ENCODE data around the gene PDE4D.
A peak's percentile ranks its signal among the peaks of the same experiment; 100 is the strongest.

Gene PDE4D

DNA sequence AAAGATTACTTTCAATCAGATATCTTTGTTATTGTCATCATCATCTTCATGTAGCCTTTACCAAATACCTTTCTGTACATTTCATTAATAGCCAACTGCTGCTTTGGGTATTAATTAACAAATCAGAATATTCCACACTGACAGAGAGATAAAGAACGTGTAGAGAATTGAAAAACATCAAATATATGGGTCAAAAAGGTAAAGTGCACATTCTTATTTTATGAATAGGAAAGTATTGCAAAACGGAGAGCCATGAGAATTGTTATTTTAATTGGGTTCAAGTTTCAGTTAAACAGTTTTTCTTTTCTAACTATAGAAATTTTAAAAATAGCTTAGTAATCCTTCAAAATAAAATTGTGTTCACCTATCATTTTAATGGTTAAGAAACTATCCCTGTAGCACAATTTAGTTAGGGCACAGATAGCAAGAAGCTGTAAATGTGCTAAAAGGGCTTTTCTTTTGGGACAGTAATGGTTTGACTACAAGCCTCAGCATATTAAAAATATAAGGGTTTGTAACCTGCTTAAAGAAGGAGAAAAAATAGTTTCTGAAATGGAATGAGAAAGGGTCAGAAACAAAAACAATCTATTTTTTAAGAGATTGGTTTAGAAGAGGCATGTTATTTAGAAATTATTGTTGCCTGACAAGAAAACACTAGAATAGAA lies 62.9 kb downstream of the PDE4D start:
- H3K9ac ChIP-seq (ENCODE audit: low read depth, low read length) = no peak overlapping the region
- H3K36me3 ChIP-seq (ENCODE audit: insufficient read depth, low read length) = no peaks in the 10 kb centered on the region
- H3K9me3 ChIP-seq (ENCODE audit: control insufficient read depth, insufficient read depth, low read length) = no peaks in the 10 kb centered on the region
- peaks cover 8% of the 10 kb centered on the region; the same call in 1 of the 2 replicates for H3K4me1 ChIP-seq (ENCODE audit: insufficient read depth, low read length)

DNA sequence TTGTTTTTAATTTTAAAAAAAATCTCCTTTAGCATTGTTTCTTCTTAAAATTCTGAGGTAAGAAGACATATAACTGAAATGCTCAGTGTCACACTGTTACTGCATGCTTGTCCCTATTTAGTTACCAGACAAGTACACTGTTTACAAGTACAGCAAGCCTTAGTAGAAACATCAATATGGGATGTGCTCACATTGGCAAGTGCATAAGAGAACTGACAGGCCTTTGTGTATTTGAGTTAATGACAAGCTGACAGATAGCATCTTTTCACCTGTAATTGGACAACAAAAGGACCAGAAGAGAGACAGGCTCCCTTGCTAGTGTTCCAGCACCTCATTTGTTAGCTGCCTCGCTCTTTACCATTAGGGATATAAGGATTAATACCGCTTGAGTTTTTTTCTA lies 63.6 kb downstream of the PDE4D start:
- no peaks in the 10 kb centered on the region for H3K9me3 ChIP-seq (ENCODE audit: control insufficient read depth, insufficient read depth, low read length)
- peaks cover 8% of the 10 kb centered on the region; the same call in 1 of the 2 replicates for H3K4me1 ChIP-seq (ENCODE audit: insufficient read depth, low read length)
- no peak overlapping the region for H3K9ac ChIP-seq (ENCODE audit: low read depth, low read length)
- H3K36me3 ChIP-seq (ENCODE audit: insufficient read depth, low read length) = no peaks in the 10 kb centered on the region

DNA sequence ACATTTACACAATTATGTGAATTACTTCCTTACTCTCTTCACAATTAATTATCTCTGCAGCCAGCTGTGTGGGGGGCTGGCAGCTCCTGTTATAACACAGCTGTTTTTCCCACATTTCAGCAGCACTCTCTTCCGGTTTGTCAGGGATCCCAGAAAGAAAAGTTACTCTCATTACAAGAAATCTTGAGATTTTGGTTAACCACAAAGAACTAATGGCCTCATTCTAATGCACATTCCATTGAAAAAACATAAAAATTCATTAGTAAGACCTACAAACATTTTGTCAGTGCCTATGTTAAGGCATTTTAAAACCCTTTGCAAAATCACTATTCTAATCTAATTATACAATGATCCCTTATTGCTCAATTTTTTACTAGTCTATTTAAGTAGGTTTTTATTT lies 64.1 kb downstream of the PDE4D start:
- Histone ChIP-seq H3K9me3 (ENCODE audit: control insufficient read depth, insufficient read depth, low read length) (no peaks in the 10 kb centered on the region), H3K4me1 (ENCODE audit: insufficient read depth, low read length) (peaks cover 8% of the 10 kb centered on the region; the same call in 1 of the 2 replicates), H3K9ac (ENCODE audit: low read depth, low read length) (no peak overlapping the region), H3K36me3 (ENCODE audit: insufficient read depth, low read length) (no peaks in the 10 kb centered on the region)

DNA sequence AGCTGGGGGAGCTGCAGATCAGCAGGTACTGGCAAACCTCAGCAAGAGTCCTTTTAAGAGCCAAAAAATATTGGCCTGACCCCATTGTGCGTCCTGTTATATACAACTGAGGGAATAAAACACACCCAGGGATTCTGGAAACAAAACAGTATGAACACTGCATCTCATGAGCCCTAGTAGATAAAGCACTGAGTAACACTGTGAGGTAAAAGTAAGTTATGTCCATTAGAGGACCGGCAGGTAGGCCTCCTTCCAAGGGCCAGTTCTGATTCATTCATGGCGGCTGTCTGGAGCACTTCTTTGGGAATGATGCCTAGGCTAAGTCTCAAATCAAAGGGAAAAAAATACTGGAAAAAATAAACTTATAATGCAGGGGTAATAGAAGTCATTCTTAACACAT lies 64.9 kb downstream of the PDE4D start:
- Histone ChIP-seq H3K4me1 (ENCODE audit: insufficient read depth, low read length) (peaks cover 8% of the 10 kb centered on the region; the same call in 1 of the 2 replicates), H3K9ac (ENCODE audit: low read depth, low read length) (no peak overlapping the region), H3K9me3 (ENCODE audit: control insufficient read depth, insufficient read depth, low read length) (no peaks in the 10 kb centered on the region), H3K36me3 (ENCODE audit: insufficient read depth, low read length) (no peaks in the 10 kb centered on the region)

DNA sequence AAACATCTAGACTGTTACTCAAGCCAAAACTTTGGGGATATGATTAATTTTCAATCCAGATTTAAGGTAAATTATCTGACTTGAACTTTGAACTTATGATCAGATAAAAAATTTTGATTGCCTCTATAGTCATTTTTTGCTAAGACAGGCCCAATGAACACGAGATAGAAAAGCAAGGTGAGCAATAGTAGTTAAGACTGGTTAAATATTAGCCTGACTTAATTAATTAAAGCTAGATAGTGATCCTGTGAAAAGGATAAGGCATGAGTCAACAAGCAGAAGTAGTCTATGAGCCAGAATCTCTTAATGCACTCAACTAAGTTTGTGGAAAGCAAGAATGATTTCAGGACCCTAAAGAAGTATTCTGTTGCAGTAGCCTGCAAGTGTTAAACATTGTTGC lies 66.5 kb downstream of the PDE4D start:
- H3K9me3 ChIP-seq (ENCODE audit: control insufficient read depth, insufficient read depth, low read length) = no peaks in the 10 kb centered on the region
- H3K36me3 ChIP-seq (ENCODE audit: insufficient read depth, low read length) = no peaks in the 10 kb centered on the region
- peaks cover 8% of the 10 kb centered on the region; the same call in 1 of the 2 replicates for H3K4me1 ChIP-seq (ENCODE audit: insufficient read depth, low read length)
- H3K9ac ChIP-seq (ENCODE audit: low read depth, low read length) = no peak overlapping the region

- Histone ChIP-seq H3K4me1 (ENCODE audit: insufficient read depth, low read length) (no peaks in the 10 kb centered on the region), H3K9me3 (ENCODE audit: control insufficient read depth, insufficient read depth, low read length) (no peaks in the 10 kb centered on the region), H3K36me3 (ENCODE audit: insufficient read depth, low read length) (no peaks in the 10 kb centered on the region), H3K9ac (ENCODE audit: low read depth, low read length) (no peak overlapping the region)
Measured at GRCh38 chr5:59823420-59823819, 70.1 kb downstream of the PDE4D start.

DNA sequence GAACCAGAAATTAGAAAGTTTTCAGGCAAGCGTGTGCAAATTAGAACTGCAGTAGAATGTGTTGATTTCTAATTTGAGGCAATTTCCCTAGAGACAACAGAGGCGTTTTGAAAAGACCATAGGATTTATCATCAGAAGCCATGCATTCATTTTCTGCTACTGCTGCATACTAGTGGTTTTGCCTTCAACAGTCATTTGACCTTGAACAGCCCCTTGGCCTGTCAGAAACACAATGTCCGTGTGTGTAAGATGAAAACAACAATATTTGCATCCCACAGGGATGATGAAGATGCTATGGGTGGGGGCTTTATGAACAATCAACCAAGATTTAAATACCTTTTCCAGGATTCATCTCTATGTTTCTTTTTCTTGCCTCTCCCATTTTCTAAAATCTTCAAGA lies 73.7 kb downstream of the PDE4D start:
- Histone ChIP-seq H3K36me3 (ENCODE audit: insufficient read depth, low read length) (no peaks in the 10 kb centered on the region), H3K9me3 (ENCODE audit: control insufficient read depth, insufficient read depth, low read length) (no peaks in the 10 kb centered on the region), H3K4me1 (ENCODE audit: insufficient read depth, low read length) (no peaks in the 10 kb centered on the region), H3K9ac (ENCODE audit: low read depth, low read length) (no peak overlapping the region)

DNA sequence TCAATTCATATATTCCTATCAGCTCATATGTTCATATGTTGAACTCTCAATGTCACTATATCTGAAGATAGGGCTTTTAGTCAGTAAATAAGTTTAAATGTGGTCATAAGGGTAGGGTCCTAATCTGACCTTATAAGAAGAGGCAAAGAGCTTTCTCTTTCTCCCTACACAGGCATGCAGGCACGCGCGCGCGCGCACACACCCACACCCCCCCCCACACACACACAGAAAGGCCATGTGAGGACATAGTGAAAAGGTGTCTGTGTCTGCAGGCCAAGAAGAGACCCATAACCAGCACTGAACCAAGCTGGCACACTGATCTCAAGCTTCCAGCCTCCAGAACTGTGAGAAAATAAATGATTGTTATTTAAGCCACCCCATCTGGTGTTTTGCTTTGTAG lies 76.0 kb downstream of the PDE4D start:
- no peak overlapping the region for H3K9ac ChIP-seq (ENCODE audit: low read depth, low read length)
- H3K9me3 ChIP-seq (ENCODE audit: control insufficient read depth, insufficient read depth, low read length) = no peaks in the 10 kb centered on the region
- H3K36me3 ChIP-seq (ENCODE audit: insufficient read depth, low read length) = no peaks in the 10 kb centered on the region
- H3K4me1 ChIP-seq (ENCODE audit: insufficient read depth, low read length) = no peaks in the 10 kb centered on the region

GRCh38 chr5:59816654-59817300 lies 76.7 kb downstream of the PDE4D start:
- Histone ChIP-seq H3K9me3 (ENCODE audit: control insufficient read depth, insufficient read depth, low read length) (no peaks in the 10 kb centered on the region), H3K4me1 (ENCODE audit: insufficient read depth, low read length) (no peaks in the 10 kb centered on the region), H3K9ac (ENCODE audit: low read depth, low read length) (no peak overlapping the region), H3K36me3 (ENCODE audit: insufficient read depth, low read length) (no peaks in the 10 kb centered on the region)

DNA sequence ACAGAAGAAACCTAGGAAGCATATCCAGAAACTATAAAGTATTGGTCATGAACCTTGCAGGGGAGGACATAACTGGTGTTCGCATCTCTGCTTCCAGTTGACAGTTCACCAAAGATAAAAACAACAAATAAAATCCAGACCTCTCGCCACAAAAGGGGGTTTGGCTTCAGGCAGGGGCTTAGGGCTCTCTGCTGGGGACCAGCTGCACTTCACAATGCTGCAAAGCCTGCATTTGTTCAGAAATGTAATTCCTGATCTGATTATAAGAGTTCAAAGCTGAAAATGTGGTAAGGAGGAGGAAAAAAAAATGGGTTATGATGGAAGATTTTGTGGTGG lies 79.0 kb downstream of the PDE4D start:
- Histone ChIP-seq H3K4me1 (ENCODE audit: insufficient read depth, low read length) (no peaks in the 10 kb centered on the region), H3K9me3 (ENCODE audit: control insufficient read depth, insufficient read depth, low read length) (no peaks in the 10 kb centered on the region), H3K36me3 (ENCODE audit: insufficient read depth, low read length) (no peaks in the 10 kb centered on the region), H3K9ac (ENCODE audit: low read depth, low read length) (no peak overlapping the region)

DNA sequence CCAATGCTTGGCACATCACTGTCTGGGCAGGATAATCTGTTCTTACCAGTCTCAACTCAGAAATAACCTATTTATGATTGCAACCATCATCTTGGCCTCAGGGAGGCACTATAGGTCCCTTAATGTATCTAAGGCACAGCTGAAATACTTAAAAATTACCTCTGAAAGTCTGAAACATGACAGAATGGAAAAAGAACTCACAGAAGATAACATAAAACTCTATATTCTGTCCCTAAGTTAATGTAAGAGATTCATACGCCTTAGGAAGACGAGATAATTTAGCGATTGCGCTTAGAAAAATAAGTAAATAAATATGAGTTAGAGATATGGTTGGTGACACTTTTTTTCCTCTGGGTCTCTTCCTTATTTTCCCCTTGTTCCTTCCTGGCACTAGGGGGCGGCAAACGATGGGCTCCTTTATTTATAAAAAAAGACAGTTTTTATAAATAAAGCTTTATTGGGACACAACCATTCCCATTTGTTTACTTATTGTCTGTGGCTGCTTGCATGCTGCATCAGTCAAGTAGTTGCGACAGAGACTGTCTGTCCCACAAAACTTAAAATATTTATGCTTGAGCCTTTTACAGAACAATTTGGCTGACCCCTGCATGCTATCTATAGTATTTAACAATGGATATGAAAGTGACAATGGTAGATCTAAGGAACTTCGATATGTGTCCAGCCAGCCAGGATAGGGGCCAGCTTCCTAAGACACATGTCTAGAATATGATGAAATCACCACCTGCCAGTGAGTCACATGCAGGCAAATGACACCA lies 79.6 kb downstream of the PDE4D start:
- Histone ChIP-seq H3K4me1 (ENCODE audit: insufficient read depth, low read length) (no peaks in the 10 kb centered on the region), H3K9ac (ENCODE audit: low read depth, low read length) (peak overlapping the region; percentile 43), H3K9me3 (ENCODE audit: control insufficient read depth, insufficient read depth, low read length) (no peaks in the 10 kb centered on the region), H3K36me3 (ENCODE audit: insufficient read depth, low read length) (no peaks in the 10 kb centered on the region)

- H3K36me3 ChIP-seq (ENCODE audit: insufficient read depth, low read length) = no peaks in the 10 kb centered on the region
- H3K9ac ChIP-seq (ENCODE audit: low read depth, low read length) = peak overlapping the region; percentile 18; the same call in 1 of the 2 replicates
- H3K4me1 ChIP-seq (ENCODE audit: insufficient read depth, low read length) = no peaks in the 10 kb centered on the region
- no peaks in the 10 kb centered on the region for H3K9me3 ChIP-seq (ENCODE audit: control insufficient read depth, insufficient read depth, low read length)
Measured at GRCh38 chr5:59810041-59810440, 83.5 kb downstream of the PDE4D start.

GRCh38 chr5:59807806-59808205 lies 85.7 kb downstream of the PDE4D start:
- Histone ChIP-seq H3K4me1 (ENCODE audit: insufficient read depth, low read length) (no peaks in the 10 kb centered on the region), H3K9ac (ENCODE audit: low read depth, low read length) (no peak overlapping the region), H3K9me3 (ENCODE audit: control insufficient read depth, insufficient read depth, low read length) (no peaks in the 10 kb centered on the region), H3K36me3 (ENCODE audit: insufficient read depth, low read length) (no peaks in the 10 kb centered on the region)

GRCh38 chr5:59800347-59800893 lies 93.1 kb downstream of the PDE4D start:
- H3K9ac ChIP-seq (ENCODE audit: low read depth, low read length) = no peak overlapping the region
- no peaks in the 10 kb centered on the region for H3K9me3 ChIP-seq (ENCODE audit: control insufficient read depth, insufficient read depth, low read length)
- no peaks in the 10 kb centered on the region for H3K36me3 ChIP-seq (ENCODE audit: insufficient read depth, low read length)
- peaks cover 12% of the 10 kb centered on the region for H3K4me1 ChIP-seq (ENCODE audit: insufficient read depth, low read length)

All from ES-I3 (cell line).